Liver (tissue), 9 donors: ENCODE measurements around the gene CCDC91. TPM values are rescaled to one million over a fixed set of nuclear protein-coding genes. Genes with fewer than 3 reads are reported as not detected.

ENCODE experiments used
- DNase-seq: peaks from one replicate; pipeline ENCODE4 v3.0.0-alpha.2; 2017; ENCODE audit warnings: low spot score
- H3K27ac ChIP-seq, 2 donors: one replicate each; pipeline ENCODE4 v1.7.0; 2013; ENCODE audit warnings: inconsistent platforms in 2 of 2, low read length in 2 of 2, control low read depth in 1 of 2, low read depth in 1 of 2, mild to moderate bottlenecking in 1 of 2
- H3K27me3 ChIP-seq, 4 donors: one replicate each; pipeline versions ENCODE4 v1.6.1 to v1.7.0; 2013; ENCODE audit warnings: low read length in 3 of 4, inconsistent platforms in 1 of 4, mild to moderate bottlenecking in 1 of 4, moderate library complexity in 1 of 4; ENCODE audit not compliant: control insufficient read depth in 4 of 4, insufficient read depth in 4 of 4
- H3K36me3 ChIP-seq, 4 donors: one replicate each; pipeline versions ENCODE4 v1.6.1 to v1.7.0; 2013; ENCODE audit warnings: low read length in 3 of 4, mild to moderate bottlenecking in 3 of 4, low read depth in 1 of 4, moderate library complexity in 1 of 4; ENCODE audit not compliant: control insufficient read depth in 4 of 4, insufficient read depth in 3 of 4
- H3K4me1 ChIP-seq, 4 donors: one replicate each; pipeline versions ENCODE4 v1.6.1 to v1.7.0; 2013; ENCODE audit warnings: low read length in 3 of 4, mild to moderate bottlenecking in 3 of 4, moderate library complexity in 1 of 4; ENCODE audit not compliant: control insufficient read depth in 4 of 4, insufficient read depth in 4 of 4
- H3K4me3 ChIP-seq, 3 donors: one replicate each; pipeline versions ENCODE4 v1.6.1 to v1.7.0; 2013; ENCODE audit warnings: low read length in 3 of 3, control low read depth in 1 of 3, low read depth in 1 of 3, mild to moderate bottlenecking in 1 of 3
- H3K9ac ChIP-seq, 2 donors: one replicate each; pipeline ENCODE4 v1.7.0; 2013; ENCODE audit warnings: low read length in 2 of 2, mild to moderate bottlenecking in 2 of 2, moderate library complexity in 2 of 2, control low read depth in 1 of 2, low read depth in 1 of 2
- H3K9me3 ChIP-seq, 4 donors: one replicate each; pipeline versions ENCODE4 v1.6.1 to v1.7.0; 2013; ENCODE audit warnings: low read length in 3 of 4; ENCODE audit not compliant: control insufficient read depth in 4 of 4
- EGR1 ChIP-seq, 2 donors: IDR thresholded peaks; 2 replicates each; pipeline ENCODE4 v1.6.1; 2016 to 2018; ENCODE audit warnings: antibody characterized with exemption in 2 of 2, low read depth in 2 of 2
- FOXA1 ChIP-seq: IDR thresholded peaks from 2 replicates; pipeline ENCODE4 v1.6.1; 2016; ENCODE audit warnings: antibody characterized with exemption
- FOXA2 ChIP-seq: IDR thresholded peaks from 2 replicates; pipeline ENCODE4 v1.6.1; 2016; ENCODE audit warnings: antibody characterized with exemption
- GABPA ChIP-seq, 2 donors: IDR thresholded peaks in 1 of 2; conservative IDR thresholded peaks in 1 of 2; 2 replicates each; pipeline ENCODE4 v1.6.1; 2016; ENCODE audit warnings: antibody characterized with exemption in 2 of 2, mild to moderate bottlenecking in 1 of 2, moderate library complexity in 1 of 2
- HNF4A ChIP-seq, 2 donors: conservative IDR thresholded peaks; 2 replicates each; pipeline ENCODE4 v1.6.1; 2016; ENCODE audit warnings: antibody characterized with exemption in 2 of 2, mild to moderate bottlenecking in 2 of 2
- JUND ChIP-seq, 2 donors: IDR thresholded peaks; 2 replicates each; pipeline ENCODE4 v1.6.1; 2016; ENCODE audit warnings: antibody characterized with exemption in 2 of 2
- RAD21 ChIP-seq, 2 donors: IDR thresholded peaks; 2 replicates each; pipeline ENCODE4 v1.6.1; 2016; ENCODE audit warnings: antibody characterized with exemption in 2 of 2, mild to moderate bottlenecking in 2 of 2
- RXRA ChIP-seq, 2 donors: IDR thresholded peaks; 2 replicates each; pipeline ENCODE4 v1.6.1; 2017 to 2018; ENCODE audit warnings: antibody characterized with exemption in 2 of 2, mild to moderate bottlenecking in 1 of 2
- SP1 ChIP-seq: IDR thresholded peaks from 2 replicates; pipeline ENCODE4 v1.6.1; 2018; ENCODE audit warnings: antibody characterized with exemption, mild to moderate bottlenecking
- TAF1 ChIP-seq: conservative IDR thresholded peaks from 2 replicates; pipeline ENCODE4 v1.6.1; 2016; ENCODE audit warnings: antibody characterized with exemption, mild to moderate bottlenecking
- YY1 ChIP-seq: IDR thresholded peaks from 2 replicates; pipeline ENCODE4 v1.6.1; 2016; ENCODE audit warnings: antibody characterized with exemption, mild to moderate bottlenecking
- WGBS: extraction: QIAGEN DNeasy Blood & Tissue Kit; methylation state at CpG from one replicate; pipeline ENCODE4 v1.1.7; 2013; 5-methylcytosine and 5-hydroxymethylcytosine counted together
- polyA plus RNA-seq, 2 donors: library from polyadenylated mRNA; stranded (reverse) in 1 of 2; unstranded in 1 of 2; fragments of 200-250 nt in 1 of 2; fragments of >200 nt in 1 of 2; fragmentation: Nextera tagmentation in 1 of 2; extraction: Ambion mirVana in 1 of 2; gene quantifications; one replicate each; pipeline versions ENCODE4 v1.2.1 to v1.2.3, GENCODE V29; 2013 to 2015
- total RNA-seq, 2 donors: library from RNA; depleted of rRNA; stranded (reverse); fragments of >200 nt; gene quantifications; one replicate each; pipeline ENCODE4 v1.2.3, GENCODE V29; 2014
- TF ChIP-seq, protein P1 (sequence below): IDR thresholded peaks from 2 replicates; pipeline ENCODE4 v1.6.1; 2016; ENCODE audit warnings: antibody characterized with exemption
- TF ChIP-seq, protein P2 (sequence below): IDR thresholded peaks from 2 replicates; pipeline ENCODE4 v1.6.1; 2016; ENCODE audit warnings: antibody characterized with exemption, mild to moderate bottlenecking
- TF ChIP-seq, protein P3 (sequence below): fragments of 150-350 bp; IDR thresholded peaks from 2 replicates; pipeline ENCODE4 v1.5.1; 2017; ENCODE audit warnings: improper control_type of control experiment, low read depth, low read length; ENCODE audit not compliant: missing input control
- TF ChIP-seq, protein P4 (sequence below): IDR thresholded peaks from 2 replicates; pipeline ENCODE4 v1.6.1; 2016; ENCODE audit warnings: antibody characterized with exemption
- TF ChIP-seq, protein P5 (sequence below): IDR thresholded peaks from 2 replicates; pipeline ENCODE4 v1.6.1; 2016; ENCODE audit warnings: antibody characterized with exemption
- donor health status: healthy.
- donor health status: healthy.
- donor health status: healthy.
- donor health status: healthy.
- donor health status: healthy.

Gene CCDC91
- total and polyA plus RNA-seq, 4 donors: 8.4 to 29.0 (median 15.1) TPM

DNA sequence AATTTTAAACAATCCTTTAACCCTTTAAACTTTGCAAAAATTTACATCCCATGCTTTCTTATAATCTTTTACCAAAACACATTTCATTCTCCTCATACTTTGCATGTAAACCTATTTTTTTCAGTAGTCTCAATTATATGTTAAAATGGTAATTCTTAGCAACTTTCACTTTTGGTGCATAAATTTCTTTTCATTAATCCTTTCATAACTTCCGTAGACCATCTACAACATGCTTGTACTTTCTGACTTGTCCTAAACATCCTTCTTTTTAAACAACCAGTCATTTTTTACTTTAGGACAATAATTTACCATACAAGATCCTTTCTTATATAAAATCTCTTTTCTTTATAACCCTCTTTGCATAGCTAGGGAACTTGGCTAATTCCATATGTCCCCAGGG is 19.5 kb downstream of the CCDC91 start:
- peaks cover 0 to 9% (median 0%) of the 10 kb centered on the region in 4 donors for H3K4me1 ChIP-seq
- TF ChIP-seq, protein P1, sequence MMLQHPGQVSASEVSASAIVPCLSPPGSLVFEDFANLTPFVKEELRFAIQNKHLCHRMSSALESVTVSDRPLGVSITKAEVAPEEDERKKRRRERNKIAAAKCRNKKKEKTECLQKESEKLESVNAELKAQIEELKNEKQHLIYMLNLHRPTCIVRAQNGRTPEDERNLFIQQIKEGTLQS: no peak
- TF ChIP-seq SP1: no peak
- DNase-seq: no peak
- no peaks in the 10 kb centered on the region for H3K27me3 ChIP-seq
- H3K4me3 ChIP-seq: no peak overlapping the region
- no peak overlapping the region for H3K27ac ChIP-seq
- peaks cover 0 to 2% (median under 1%) of the 10 kb centered on the region in 4 donors for H3K36me3 ChIP-seq
- 94% methylated on average over 1 of the region's 1 CpG for WGBS
- H3K9ac ChIP-seq: no peak overlapping the region
- H3K9me3 ChIP-seq: no peaks in the 10 kb centered on the region

DNA sequence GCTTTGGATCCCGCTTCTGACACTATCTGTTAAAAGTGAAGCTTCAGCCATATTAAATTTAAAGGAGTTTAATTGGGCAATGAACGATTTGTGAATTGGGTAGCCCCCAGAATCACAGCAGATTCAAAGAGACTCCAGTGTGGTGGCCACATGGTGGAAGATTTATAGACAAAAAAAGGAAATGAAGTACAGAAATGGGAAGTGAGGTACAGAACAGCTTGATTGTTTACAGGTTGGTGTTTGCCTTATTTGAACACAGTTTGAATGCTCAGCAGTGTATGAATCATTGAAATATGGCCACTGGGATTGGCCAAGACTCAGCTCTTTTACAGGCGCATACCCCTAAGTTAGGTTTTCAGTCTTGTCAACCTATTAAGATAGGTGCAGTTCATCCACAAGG is 21.9 kb downstream of the CCDC91 start:
- Histone ChIP-seq H3K27ac (no peak overlapping the region), H3K4me3 (no peak overlapping the region), H3K36me3 (peaks cover 0 to 2% (median under 1%) of the 10 kb centered on the region in 4 donors), H3K9ac (no peak overlapping the region), H3K4me1 (peaks cover 0 to 9% (median 0%) of the 10 kb centered on the region in 4 donors), H3K9me3 (no peaks in the 10 kb centered on the region), H3K27me3 (no peaks in the 10 kb centered on the region)
- DNase-seq: no peak
- 97% methylated on average over 3 of the region's 3 CpGs for WGBS
- TF ChIP-seq GABPA (IDR thresholded peaks at IDR 0.05 in 1 of 2, conservative IDR thresholded peaks at IDR 0.05 in 1 of 2) (no peak), FOXA2 (no peak)

DNA sequence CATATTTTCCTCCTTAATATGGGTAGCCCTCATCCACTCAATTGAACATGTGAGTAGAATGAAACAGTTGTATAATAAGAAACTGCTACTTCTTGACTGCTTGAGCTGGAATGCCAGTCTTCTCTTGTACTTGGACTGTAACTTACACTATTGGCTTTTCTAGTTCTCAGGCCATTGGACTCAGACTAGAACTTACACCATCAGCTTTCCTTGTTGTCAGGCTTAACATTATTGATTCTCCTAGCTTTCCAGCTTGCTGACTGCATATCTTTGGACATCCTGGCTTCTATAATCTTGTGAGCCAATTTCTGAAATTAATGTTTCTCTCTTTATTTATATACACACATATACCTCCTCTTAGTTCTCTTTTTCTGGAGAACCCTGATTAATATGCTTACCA is 24.8 kb downstream of the CCDC91 start:
- H3K27ac ChIP-seq: no peak overlapping the region
- no peak overlapping the region for H3K9ac ChIP-seq
- H3K9me3 ChIP-seq: peaks cover 0 to 1% (median 0%) of the 10 kb centered on the region in 4 donors
- H3K4me3 ChIP-seq: no peak overlapping the region
- peaks cover 0 to 9% (median 0%) of the 10 kb centered on the region in 4 donors for H3K4me1 ChIP-seq
- peaks cover 0 to 2% (median 0%) of the 10 kb centered on the region in 4 donors for H3K36me3 ChIP-seq
- no peaks in the 10 kb centered on the region for H3K27me3 ChIP-seq
- no peak for DNase-seq
- TF ChIP-seq, protein P2, sequence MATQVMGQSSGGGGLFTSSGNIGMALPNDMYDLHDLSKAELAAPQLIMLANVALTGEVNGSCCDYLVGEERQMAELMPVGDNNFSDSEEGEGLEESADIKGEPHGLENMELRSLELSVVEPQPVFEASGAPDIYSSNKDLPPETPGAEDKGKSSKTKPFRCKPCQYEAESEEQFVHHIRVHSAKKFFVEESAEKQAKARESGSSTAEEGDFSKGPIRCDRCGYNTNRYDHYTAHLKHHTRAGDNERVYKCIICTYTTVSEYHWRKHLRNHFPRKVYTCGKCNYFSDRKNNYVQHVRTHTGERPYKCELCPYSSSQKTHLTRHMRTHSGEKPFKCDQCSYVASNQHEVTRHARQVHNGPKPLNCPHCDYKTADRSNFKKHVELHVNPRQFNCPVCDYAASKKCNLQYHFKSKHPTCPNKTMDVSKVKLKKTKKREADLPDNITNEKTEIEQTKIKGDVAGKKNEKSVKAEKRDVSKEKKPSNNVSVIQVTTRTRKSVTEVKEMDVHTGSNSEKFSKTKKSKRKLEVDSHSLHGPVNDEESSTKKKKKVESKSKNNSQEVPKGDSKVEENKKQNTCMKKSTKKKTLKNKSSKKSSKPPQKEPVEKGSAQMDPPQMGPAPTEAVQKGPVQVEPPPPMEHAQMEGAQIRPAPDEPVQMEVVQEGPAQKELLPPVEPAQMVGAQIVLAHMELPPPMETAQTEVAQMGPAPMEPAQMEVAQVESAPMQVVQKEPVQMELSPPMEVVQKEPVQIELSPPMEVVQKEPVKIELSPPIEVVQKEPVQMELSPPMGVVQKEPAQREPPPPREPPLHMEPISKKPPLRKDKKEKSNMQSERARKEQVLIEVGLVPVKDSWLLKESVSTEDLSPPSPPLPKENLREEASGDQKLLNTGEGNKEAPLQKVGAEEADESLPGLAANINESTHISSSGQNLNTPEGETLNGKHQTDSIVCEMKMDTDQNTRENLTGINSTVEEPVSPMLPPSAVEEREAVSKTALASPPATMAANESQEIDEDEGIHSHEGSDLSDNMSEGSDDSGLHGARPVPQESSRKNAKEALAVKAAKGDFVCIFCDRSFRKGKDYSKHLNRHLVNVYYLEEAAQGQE: no peak
- TF ChIP-seq FOXA1 (no peak), TAF1 (no peak), GABPA (IDR thresholded peaks at IDR 0.05 in 1 of 2, conservative IDR thresholded peaks at IDR 0.05 in 1 of 2) (no peak), SP1 (no peak), EGR1 (IDR thresholded peaks at IDR 0.05; ENCODE audit: low read depth in 2 of 2) (no peak), HNF4A (conservative IDR thresholded peaks at IDR 0.05) (no peak), RAD21 (IDR thresholded peaks at IDR 0.05) (no peak), YY1 (no peak), JUND (IDR thresholded peaks at IDR 0.05) (no peak), RXRA (IDR thresholded peaks at IDR 0.05) (no peak)
- TF ChIP-seq, protein P3, sequence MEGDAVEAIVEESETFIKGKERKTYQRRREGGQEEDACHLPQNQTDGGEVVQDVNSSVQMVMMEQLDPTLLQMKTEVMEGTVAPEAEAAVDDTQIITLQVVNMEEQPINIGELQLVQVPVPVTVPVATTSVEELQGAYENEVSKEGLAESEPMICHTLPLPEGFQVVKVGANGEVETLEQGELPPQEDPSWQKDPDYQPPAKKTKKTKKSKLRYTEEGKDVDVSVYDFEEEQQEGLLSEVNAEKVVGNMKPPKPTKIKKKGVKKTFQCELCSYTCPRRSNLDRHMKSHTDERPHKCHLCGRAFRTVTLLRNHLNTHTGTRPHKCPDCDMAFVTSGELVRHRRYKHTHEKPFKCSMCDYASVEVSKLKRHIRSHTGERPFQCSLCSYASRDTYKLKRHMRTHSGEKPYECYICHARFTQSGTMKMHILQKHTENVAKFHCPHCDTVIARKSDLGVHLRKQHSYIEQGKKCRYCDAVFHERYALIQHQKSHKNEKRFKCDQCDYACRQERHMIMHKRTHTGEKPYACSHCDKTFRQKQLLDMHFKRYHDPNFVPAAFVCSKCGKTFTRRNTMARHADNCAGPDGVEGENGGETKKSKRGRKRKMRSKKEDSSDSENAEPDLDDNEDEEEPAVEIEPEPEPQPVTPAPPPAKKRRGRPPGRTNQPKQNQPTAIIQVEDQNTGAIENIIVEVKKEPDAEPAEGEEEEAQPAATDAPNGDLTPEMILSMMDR: no peak
- TF ChIP-seq, protein P4, sequence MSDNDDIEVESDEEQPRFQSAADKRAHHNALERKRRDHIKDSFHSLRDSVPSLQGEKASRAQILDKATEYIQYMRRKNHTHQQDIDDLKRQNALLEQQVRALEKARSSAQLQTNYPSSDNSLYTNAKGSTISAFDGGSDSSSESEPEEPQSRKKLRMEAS: no peak
- TF ChIP-seq, protein P5, sequence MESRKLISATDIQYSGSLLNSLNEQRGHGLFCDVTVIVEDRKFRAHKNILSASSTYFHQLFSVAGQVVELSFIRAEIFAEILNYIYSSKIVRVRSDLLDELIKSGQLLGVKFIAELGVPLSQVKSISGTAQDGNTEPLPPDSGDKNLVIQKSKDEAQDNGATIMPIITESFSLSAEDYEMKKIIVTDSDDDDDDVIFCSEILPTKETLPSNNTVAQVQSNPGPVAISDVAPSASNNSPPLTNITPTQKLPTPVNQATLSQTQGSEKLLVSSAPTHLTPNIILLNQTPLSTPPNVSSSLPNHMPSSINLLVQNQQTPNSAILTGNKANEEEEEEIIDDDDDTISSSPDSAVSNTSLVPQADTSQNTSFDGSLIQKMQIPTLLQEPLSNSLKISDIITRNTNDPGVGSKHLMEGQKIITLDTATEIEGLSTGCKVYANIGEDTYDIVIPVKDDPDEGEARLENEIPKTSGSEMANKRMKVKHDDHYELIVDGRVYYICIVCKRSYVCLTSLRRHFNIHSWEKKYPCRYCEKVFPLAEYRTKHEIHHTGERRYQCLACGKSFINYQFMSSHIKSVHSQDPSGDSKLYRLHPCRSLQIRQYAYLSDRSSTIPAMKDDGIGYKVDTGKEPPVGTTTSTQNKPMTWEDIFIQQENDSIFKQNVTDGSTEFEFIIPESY: no peak
- TF ChIP-seq, protein P1: no peak
